Measurements from ENCODE around the gene OBSCN. TPM values are rescaled to one million over a fixed set of nuclear protein-coding genes. Genes with fewer than 3 reads are reported as not detected.

Gene OBSCN
- total and polyA plus RNA-seq, 7 donors, result 0.92 to 21.0 (median 13.1) TPM

DNA sequence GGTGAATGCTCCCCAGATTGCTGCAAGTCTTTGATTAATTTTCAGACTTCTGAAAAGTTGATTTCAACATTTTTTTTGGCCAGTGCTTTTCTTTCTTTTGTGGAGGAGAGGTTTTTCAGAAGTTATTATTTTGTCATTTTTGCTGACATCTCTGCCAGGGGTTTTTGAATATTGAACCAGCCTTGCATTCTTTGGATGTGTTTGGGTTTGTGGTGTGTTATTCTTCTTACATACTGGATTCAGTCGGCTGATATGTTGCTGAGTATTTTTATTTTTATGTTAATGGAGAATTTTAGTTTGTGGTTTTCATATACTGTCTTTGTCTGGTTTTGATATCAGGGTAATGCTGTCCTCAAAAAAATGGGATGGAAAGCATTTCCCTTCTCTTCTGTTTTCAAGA, 25.3 kb downstream of the OBSCN start:
- Histone ChIP-seq H3K27me3 (no peaks in the 10 kb centered on the region), H3K36me3 (no peaks in the 10 kb centered on the region), H3K4me1 (no peaks in the 10 kb centered on the region), H3K4me3 (no peak overlapping the region), H3K9me3 (no peaks in the 10 kb centered on the region), H3K27ac (no peak overlapping the region)
- no peak for DNase-seq
- intact Hi-C loops (cut with DNase I), result no loop called here
- TF ChIP-seq POLR2A (IDR thresholded peaks at IDR 0.05), result no peak
- TF ChIP-seq, protein P1, sequence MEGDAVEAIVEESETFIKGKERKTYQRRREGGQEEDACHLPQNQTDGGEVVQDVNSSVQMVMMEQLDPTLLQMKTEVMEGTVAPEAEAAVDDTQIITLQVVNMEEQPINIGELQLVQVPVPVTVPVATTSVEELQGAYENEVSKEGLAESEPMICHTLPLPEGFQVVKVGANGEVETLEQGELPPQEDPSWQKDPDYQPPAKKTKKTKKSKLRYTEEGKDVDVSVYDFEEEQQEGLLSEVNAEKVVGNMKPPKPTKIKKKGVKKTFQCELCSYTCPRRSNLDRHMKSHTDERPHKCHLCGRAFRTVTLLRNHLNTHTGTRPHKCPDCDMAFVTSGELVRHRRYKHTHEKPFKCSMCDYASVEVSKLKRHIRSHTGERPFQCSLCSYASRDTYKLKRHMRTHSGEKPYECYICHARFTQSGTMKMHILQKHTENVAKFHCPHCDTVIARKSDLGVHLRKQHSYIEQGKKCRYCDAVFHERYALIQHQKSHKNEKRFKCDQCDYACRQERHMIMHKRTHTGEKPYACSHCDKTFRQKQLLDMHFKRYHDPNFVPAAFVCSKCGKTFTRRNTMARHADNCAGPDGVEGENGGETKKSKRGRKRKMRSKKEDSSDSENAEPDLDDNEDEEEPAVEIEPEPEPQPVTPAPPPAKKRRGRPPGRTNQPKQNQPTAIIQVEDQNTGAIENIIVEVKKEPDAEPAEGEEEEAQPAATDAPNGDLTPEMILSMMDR (IDR thresholded peaks at IDR 0.05), result no peak
- TF ChIP-seq EP300 (IDR thresholded peaks at IDR 0.05), result no peak
- TF ChIP-seq POLR2AphosphoS5 (IDR thresholded peaks at IDR 0.05), result no peak
- WGBS, 2 donors, result 97 to 98% methylated on average over 1 of the region's 1 CpG

DNA sequence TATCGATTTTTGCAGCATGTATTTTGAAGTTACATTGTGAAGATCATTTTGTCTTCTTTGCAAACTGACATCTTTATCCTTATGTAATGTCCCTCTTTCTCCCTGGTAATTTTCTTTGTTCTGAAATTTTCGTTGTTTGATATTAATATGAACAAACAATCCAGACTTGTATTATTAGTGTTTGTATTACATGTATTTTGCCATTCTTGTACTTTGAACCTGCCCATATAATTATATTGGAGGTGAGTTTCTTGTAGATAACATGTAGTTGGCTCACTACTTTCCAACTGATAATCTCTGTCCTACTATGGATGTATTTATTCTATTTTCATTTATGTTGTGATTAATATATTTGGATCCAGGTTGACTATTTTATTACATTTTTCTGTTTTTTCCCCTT, 27.1 kb downstream of the OBSCN start:
- Histone ChIP-seq H3K4me3 (no peak overlapping the region), H3K27me3 (no peaks in the 10 kb centered on the region), H3K9me3 (no peaks in the 10 kb centered on the region), H3K36me3 (no peaks in the 10 kb centered on the region), H3K4me1 (no peaks in the 10 kb centered on the region), H3K27ac (no peak overlapping the region)
- no peak for TF ChIP-seq POLR2A (IDR thresholded peaks at IDR 0.05)
- TF ChIP-seq, protein P1 (IDR thresholded peaks at IDR 0.05), result no peak
- no peak for TF ChIP-seq POLR2AphosphoS5 (IDR thresholded peaks at IDR 0.05)
- TF ChIP-seq EP300 (IDR thresholded peaks at IDR 0.05), result no peak
- WGBS, 2 donors, result 61 to 88% methylated on average over 2 of the region's 2 CpGs
- intact Hi-C loops (cut with DNase I), result no loop called here
- DNase-seq, result no peak

DNA sequence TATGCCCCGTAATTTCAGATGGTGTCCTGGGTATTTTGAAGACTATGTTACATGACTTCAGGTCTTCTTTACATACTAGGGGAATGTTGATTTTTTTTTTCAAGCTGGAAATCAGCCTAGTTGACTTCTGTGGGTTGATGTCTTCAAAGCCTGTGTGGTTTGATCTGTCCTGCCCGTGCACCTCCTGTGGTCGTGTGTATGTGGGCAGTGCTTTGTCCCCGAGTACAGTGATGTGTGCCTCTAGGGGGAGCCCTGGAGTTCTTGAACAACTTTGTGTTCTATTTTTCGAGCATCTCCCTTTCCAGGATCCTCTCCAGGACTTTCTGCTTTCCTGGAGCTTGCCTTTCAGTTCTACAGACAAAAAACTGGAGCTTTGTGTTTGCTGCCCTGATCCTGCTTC, 28.9 kb downstream of the OBSCN start:
- intact Hi-C loops (cut with DNase I), result no loop called here
- H3K27me3 ChIP-seq, result no peaks in the 10 kb centered on the region
- H3K9me3 ChIP-seq, result no peaks in the 10 kb centered on the region
- H3K4me1 ChIP-seq, result no peaks in the 10 kb centered on the region
- WGBS, 2 donors, result 27 to 62% methylated on average over 5 of the region's 5 CpGs
- DNase-seq, result no peak
- peaks cover 0 to 5% (median 0%) of the 10 kb centered on the region in 4 donors for H3K36me3 ChIP-seq
- TF ChIP-seq POLR2A (IDR thresholded peaks at IDR 0.05) (no peak), POLR2AphosphoS5 (IDR thresholded peaks at IDR 0.05) (no peak), EP300 (IDR thresholded peaks at IDR 0.05) (no peak)
- TF ChIP-seq, protein P1 (IDR thresholded peaks at IDR 0.05), result peak in 1 of 4 experiments; percentile 32
- H3K27ac ChIP-seq, result no peak overlapping the region
- H3K4me3 ChIP-seq, result no peak overlapping the region

DNA sequence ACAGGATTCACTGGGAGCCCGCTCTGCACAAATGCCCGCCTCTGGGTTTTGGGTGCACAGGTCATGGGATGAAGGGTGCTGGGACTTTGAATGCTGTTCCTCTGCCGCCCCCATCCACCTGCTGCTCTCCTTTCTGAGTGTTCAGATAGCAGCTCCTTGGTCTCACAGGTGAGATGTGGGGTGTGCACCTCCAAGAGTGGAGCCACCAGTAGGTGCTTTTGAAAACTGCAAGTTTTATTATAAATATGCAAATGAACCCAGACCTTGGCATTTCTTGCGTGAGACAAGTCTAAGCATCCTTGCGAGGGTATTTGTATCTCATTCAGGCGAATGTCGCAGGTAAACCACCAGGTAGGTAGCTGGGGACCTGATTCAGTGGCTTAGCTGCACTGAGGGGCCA, 30.2 kb downstream of the OBSCN start:
- TF ChIP-seq, protein P1 (IDR thresholded peaks at IDR 0.05), result no peak
- no peak for TF ChIP-seq POLR2AphosphoS5 (IDR thresholded peaks at IDR 0.05)
- no peak for TF ChIP-seq EP300 (IDR thresholded peaks at IDR 0.05)
- TF ChIP-seq POLR2A (IDR thresholded peaks at IDR 0.05), result no peak
- no peak overlapping the region for H3K27ac ChIP-seq
- no peaks in the 10 kb centered on the region for H3K27me3 ChIP-seq
- H3K4me3 ChIP-seq, result no peak overlapping the region
- DNase-seq, result no peak
- intact Hi-C loops (cut with DNase I), result no loop called here
- H3K9me3 ChIP-seq, result peaks cover 3 to 10% (median 5%) of the 10 kb centered on the region in 4 donors
- no peaks in the 10 kb centered on the region for H3K4me1 ChIP-seq
- peaks cover 0 to 5% (median 0%) of the 10 kb centered on the region in 4 donors for H3K36me3 ChIP-seq
- 95 to 96% methylated on average over 7 of the region's 7 CpGs for WGBS, 2 donors

DNA sequence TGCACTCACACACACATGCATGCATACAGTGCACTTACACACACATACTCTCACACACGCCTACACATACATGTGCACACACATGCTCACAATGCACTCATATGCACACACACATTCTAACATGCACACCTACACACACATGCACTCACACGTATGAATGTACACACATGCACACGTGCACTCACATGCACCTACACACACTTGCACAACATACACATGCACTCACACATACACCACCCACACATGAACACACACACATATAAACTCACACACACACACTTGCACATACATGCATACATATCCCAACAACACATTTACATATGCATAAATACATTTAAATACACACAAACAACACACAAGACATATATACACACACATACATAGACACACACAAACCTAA, 30.6 kb downstream of the OBSCN start:
- H3K4me1 ChIP-seq, result no peaks in the 10 kb centered on the region
- DNase-seq, result no peak
- TF ChIP-seq POLR2A (IDR thresholded peaks at IDR 0.05) (no peak), POLR2AphosphoS5 (IDR thresholded peaks at IDR 0.05) (no peak), EP300 (IDR thresholded peaks at IDR 0.05) (no peak)
- TF ChIP-seq, protein P1 (IDR thresholded peaks at IDR 0.05), result no peak
- WGBS, 2 donors, result 64 to 84% methylated on average over 3 of the region's 3 CpGs
- peaks cover 6 to 14% (median 10%) of the 10 kb centered on the region in 4 donors for H3K9me3 ChIP-seq
- intact Hi-C loops (cut with DNase I), result no loop called here
- no peak overlapping the region for H3K27ac ChIP-seq
- H3K36me3 ChIP-seq, result peaks cover 0 to 5% (median 0%) of the 10 kb centered on the region in 4 donors
- no peak overlapping the region for H3K4me3 ChIP-seq
- no peaks in the 10 kb centered on the region for H3K27me3 ChIP-seq

Measured in sigmoid colon (tissue), 7 donors.